Lung (tissue), 12 donors: ENCODE measurements around the gene ZNF821. TPM values are rescaled to one million over a fixed set of nuclear protein-coding genes. Genes with fewer than 3 reads are reported as not detected.
A peak's percentile ranks its signal among the peaks of the same experiment; 100 is the strongest.

Source experiments
- ATAC-seq: fragments of 200-7000 bp; cut with Tn5 transposase; one replicate; pipeline ENCODE4 v1.9.1; 2020; ENCODE audit warnings: moderate number of reproducible peaks; ENCODE audit not compliant: insufficient read depth, low FRiP score
- DNase-seq, 3 donors: peaks; one replicate each; pipeline ENCODE4 v3.0.0-alpha.2; 2013 to 2017
- H3K27ac ChIP-seq, 2 donors: one replicate each; pipeline ENCODE4 v1.5.1; 2013; ENCODE audit warnings: mild to moderate bottlenecking in 2 of 2, moderate library complexity in 2 of 2, control low read depth in 1 of 2, inconsistent platforms in 1 of 2, low read depth in 1 of 2, low read length in 1 of 2
- H3K27me3 ChIP-seq, 3 donors: one replicate each; pipeline ENCODE4 v1.5.1; 2013; ENCODE audit warnings: low read length in 2 of 3; ENCODE audit not compliant: control insufficient read depth in 3 of 3, insufficient read depth in 3 of 3
- H3K36me3 ChIP-seq, 4 donors: one replicate each; pipeline ENCODE4 v1.5.1; 2013; ENCODE audit warnings: low read length in 4 of 4, mild to moderate bottlenecking in 1 of 4, moderate library complexity in 1 of 4; ENCODE audit not compliant: control insufficient read depth in 4 of 4, insufficient read depth in 4 of 4
- H3K4me1 ChIP-seq, 5 donors: one replicate each; pipeline ENCODE4 v1.5.1; 2013; ENCODE audit warnings: low read length in 5 of 5, mild to moderate bottlenecking in 2 of 5, moderate library complexity in 1 of 5; ENCODE audit not compliant: control insufficient read depth in 5 of 5, insufficient read depth in 5 of 5
- H3K4me3 ChIP-seq: one replicate; pipeline ENCODE4 v1.5.1; 2013; ENCODE audit warnings: mild to moderate bottlenecking, control low read depth, moderate library complexity
- H3K9ac ChIP-seq, 2 donors: one replicate each; pipeline ENCODE4 v1.5.1; 2013; ENCODE audit warnings: low read length in 2 of 2, control low read depth in 1 of 2; ENCODE audit not compliant: insufficient read depth in 1 of 2
- H3K9me3 ChIP-seq, 4 donors: one replicate each; pipeline ENCODE4 v1.5.1; 2013; ENCODE audit warnings: low read length in 3 of 4, mild to moderate bottlenecking in 1 of 4, moderate library complexity in 1 of 4; ENCODE audit not compliant: control insufficient read depth in 4 of 4, insufficient read depth in 3 of 4
- CTCF ChIP-seq: IDR thresholded peaks from 2 replicates; pipeline ENCODE4 v1.5.1; 2012; ENCODE audit warnings: mild to moderate bottlenecking; ENCODE audit errors: control extremely low read depth, extremely low read depth
- WGBS, 2 donors: extraction: QIAGEN DNeasy Blood & Tissue Kit; methylation state at CpG; one replicate each; pipeline ENCODE4 v1.1.7; 2013; 5-methylcytosine and 5-hydroxymethylcytosine counted together
- polyA plus RNA-seq, 2 donors: library from polyadenylated mRNA; stranded (reverse); fragments of 200-250 nt; gene quantifications; one replicate each; pipeline ENCODE4 v1.2.1, GENCODE V29; 2013
- total RNA-seq, 2 donors: library from RNA; depleted of rRNA in 1 of 2; stranded (reverse); fragments of >200 nt in 1 of 2; gene quantifications; one replicate each; pipeline ENCODE4 v1.2.1, GENCODE V29; 2014 to 2021
- donor health status: control.
- donor health status: control.
- donor health status: Bipolar disorder and iron deficiency.
- donor health status: healthy.
- donor health status: DM: yes; HTN: yes; CAD: no.

Gene ZNF821
- total and polyA plus RNA-seq, 4 donors = 3.7 to 9.8 (median 6.7) TPM

- no peak overlapping the region for H3K27ac ChIP-seq
- 87 to 91% methylated on average over 5 of the region's 5 CpGs for WGBS, 2 donors
- H3K4me3 ChIP-seq = no peak overlapping the region
- H3K36me3 ChIP-seq = peaks cover 0 to 2% (median 0%) of the 10 kb centered on the region in 4 donors
- ATAC-seq (no peak), DNase-seq (no peak)
- no peak for TF ChIP-seq CTCF
- peaks cover 0 to 7% (median 0%) of the 10 kb centered on the region in 5 donors for H3K4me1 ChIP-seq
- H3K9ac ChIP-seq = no peak overlapping the region
- H3K9me3 ChIP-seq = no peaks in the 10 kb centered on the region
- H3K27me3 ChIP-seq = no peaks in the 10 kb centered on the region
These were observed 18.8 kb upstream of the ZNF821 start for GRCh38 chr16:71902656-71903365.

GRCh38 chr16:71899171-71899570 is 15.2 kb upstream of the ZNF821 start:
- DNase-seq (no peak), ATAC-seq (no peak)
- Histone ChIP-seq H3K27me3 (no peaks in the 10 kb centered on the region), H3K4me1 (peaks cover under 1 to 15% (median 5%) of the 10 kb centered on the region in 5 donors), H3K36me3 (peaks cover 0 to 2% (median 0%) of the 10 kb centered on the region in 4 donors), H3K9ac (no peak overlapping the region), H3K27ac (no peak overlapping the region), H3K9me3 (no peaks in the 10 kb centered on the region), H3K4me3 (no peak overlapping the region)
- TF ChIP-seq CTCF = no peak
- 95 to 99% methylated on average over 4 of the region's 4 CpGs for WGBS, 2 donors

GRCh38 chr16:71896764-71897368 is 12.9 kb upstream of the ZNF821 start:
- H3K9ac ChIP-seq = no peak overlapping the region
- no peaks in the 10 kb centered on the region for H3K9me3 ChIP-seq
- peaks cover 3 to 15% (median 5%) of the 10 kb centered on the region in 5 donors for H3K4me1 ChIP-seq
- DNase-seq (no peak), ATAC-seq (no peak)
- 38 to 48% methylated on average over 15 of the region's 15 CpGs for WGBS, 2 donors
- no peaks in the 10 kb centered on the region for H3K36me3 ChIP-seq
- no peak overlapping the region for H3K27ac ChIP-seq
- H3K4me3 ChIP-seq = peak overlapping the region; percentile 26
- TF ChIP-seq CTCF = no peak
- no peaks in the 10 kb centered on the region for H3K27me3 ChIP-seq
